ENCODE measurements around the gene OPN3. TPM values are rescaled to one million over a fixed set of nuclear protein-coding genes. Genes with fewer than 3 reads are reported as not detected.
"Not testable (repeated sequence)": the region's sequence is repeated elsewhere in the genome, so short reads cannot be mapped to it uniquely, and the experiment has no call there.

OPN3 gene
- total RNA-seq, 1 donor from 2014 or later, result 15.5 TPM

DNA sequence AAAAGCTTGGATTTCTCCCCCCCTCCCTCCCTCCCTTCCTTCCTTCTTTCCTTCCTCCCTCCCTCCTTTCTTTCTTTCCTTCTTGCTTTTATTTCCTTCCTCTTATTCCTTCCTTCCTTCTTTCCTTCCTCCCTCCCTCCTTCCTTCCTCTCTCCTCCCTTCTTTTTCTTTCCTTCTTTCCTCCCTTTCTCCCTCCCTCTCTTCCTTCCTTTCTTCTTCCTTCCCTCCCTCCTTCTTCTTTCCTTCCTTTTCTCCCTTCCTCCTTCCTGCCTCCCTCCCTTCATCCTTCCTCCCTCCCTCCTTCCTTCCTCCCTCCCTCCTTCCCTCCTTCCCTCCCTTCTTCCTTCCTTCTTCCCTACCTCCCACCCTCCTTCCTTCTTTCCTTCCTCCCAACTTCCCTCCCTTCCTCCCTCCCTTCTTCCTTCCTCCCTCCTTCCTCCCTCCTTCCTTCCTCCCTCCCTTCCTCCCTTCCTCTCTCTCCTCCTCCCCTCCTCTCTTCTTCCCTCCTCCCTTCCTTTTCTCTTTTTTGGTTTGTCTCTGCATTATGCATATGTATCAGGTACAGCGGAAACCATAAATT lies 34.7 kb upstream of the OPN3 start:
- Histone ChIP-seq H3K4me1 (no peaks in the 10 kb centered on the region), H3K27me3 (no peaks in the 10 kb centered on the region), H3K9me3 (no peaks in the 10 kb centered on the region), H3K4me3 (no peak overlapping the region), H3K36me3 (no peaks in the 10 kb centered on the region), H3K27ac (no peak overlapping the region)
- TF ChIP-seq POLR2AphosphoS5 (IDR thresholded peaks at IDR 0.05; ENCODE audit: insufficient read depth in 1 of 2, low read depth in 1 of 2) (no peak), POLR2A (IDR thresholded peaks at IDR 0.05) (no peak)
- no peak for DNase-seq (ENCODE audit: extremely low spot score in 2 of 2)
- intact Hi-C loops (cut with DNase I), result no loop called here

- TF ChIP-seq POLR2AphosphoS5 (IDR thresholded peaks at IDR 0.05; ENCODE audit: insufficient read depth in 1 of 2, low read depth in 1 of 2) (no peak), POLR2A (IDR thresholded peaks at IDR 0.05) (no peak)
- TF ChIP-seq, protein P1, sequence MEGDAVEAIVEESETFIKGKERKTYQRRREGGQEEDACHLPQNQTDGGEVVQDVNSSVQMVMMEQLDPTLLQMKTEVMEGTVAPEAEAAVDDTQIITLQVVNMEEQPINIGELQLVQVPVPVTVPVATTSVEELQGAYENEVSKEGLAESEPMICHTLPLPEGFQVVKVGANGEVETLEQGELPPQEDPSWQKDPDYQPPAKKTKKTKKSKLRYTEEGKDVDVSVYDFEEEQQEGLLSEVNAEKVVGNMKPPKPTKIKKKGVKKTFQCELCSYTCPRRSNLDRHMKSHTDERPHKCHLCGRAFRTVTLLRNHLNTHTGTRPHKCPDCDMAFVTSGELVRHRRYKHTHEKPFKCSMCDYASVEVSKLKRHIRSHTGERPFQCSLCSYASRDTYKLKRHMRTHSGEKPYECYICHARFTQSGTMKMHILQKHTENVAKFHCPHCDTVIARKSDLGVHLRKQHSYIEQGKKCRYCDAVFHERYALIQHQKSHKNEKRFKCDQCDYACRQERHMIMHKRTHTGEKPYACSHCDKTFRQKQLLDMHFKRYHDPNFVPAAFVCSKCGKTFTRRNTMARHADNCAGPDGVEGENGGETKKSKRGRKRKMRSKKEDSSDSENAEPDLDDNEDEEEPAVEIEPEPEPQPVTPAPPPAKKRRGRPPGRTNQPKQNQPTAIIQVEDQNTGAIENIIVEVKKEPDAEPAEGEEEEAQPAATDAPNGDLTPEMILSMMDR (IDR thresholded peaks at IDR 0.05), result no peak
- intact Hi-C loops (cut with DNase I), result no loop called here
- Histone ChIP-seq H3K4me3 (no peak overlapping the region), H3K27ac (no peak overlapping the region), H3K9me3 (no peaks in the 10 kb centered on the region), H3K36me3 (no peaks in the 10 kb centered on the region), H3K4me1 (no peaks in the 10 kb centered on the region), H3K27me3 (no peaks in the 10 kb centered on the region)
- no peak for DNase-seq (ENCODE audit: extremely low spot score in 2 of 2)
These were observed 32.1 kb upstream of the OPN3 start for GRCh38 chr1:241672301-241672700.

DNA sequence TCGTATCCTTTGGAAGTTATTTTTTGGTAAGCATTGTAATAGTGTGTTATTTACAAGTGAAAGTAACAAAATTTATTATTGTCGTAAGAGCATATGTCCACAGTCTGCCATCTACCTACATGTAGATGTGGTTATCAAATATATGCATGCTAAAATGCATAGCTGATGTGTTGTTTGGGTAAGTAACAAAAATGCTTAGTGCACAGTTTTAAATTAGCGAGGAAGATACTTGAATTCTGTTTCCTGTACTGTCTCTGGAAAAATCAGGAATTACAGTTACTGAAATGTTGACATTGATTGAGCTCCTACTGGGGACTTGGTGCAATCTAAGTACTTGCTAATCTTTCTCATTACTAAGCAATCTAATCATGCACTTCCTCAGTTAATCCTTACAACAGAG lies 26.2 kb upstream of the OPN3 start:
- Histone ChIP-seq H3K36me3 (no peaks in the 10 kb centered on the region), H3K27ac (no peak overlapping the region), H3K9me3 (no peaks in the 10 kb centered on the region), H3K4me3 (no peak overlapping the region), H3K4me1 (no peaks in the 10 kb centered on the region), H3K27me3 (no peaks in the 10 kb centered on the region)
- TF ChIP-seq POLR2A (IDR thresholded peaks at IDR 0.05) (no peak), POLR2AphosphoS5 (IDR thresholded peaks at IDR 0.05; ENCODE audit: insufficient read depth in 1 of 2, low read depth in 1 of 2) (no peak)
- TF ChIP-seq, protein P1 (IDR thresholded peaks at IDR 0.05), result no peak
- no peak for DNase-seq (ENCODE audit: extremely low spot score in 2 of 2)
- intact Hi-C loops (cut with DNase I), result no loop called here

GRCh38 chr1:241660424-241660972 lies 20.3 kb upstream of the OPN3 start:
- no peaks in the 10 kb centered on the region for H3K36me3 ChIP-seq
- intact Hi-C loops (cut with DNase I), result no loop called here
- no peak for TF ChIP-seq POLR2A (IDR thresholded peaks at IDR 0.05)
- TF ChIP-seq, protein P1 (IDR thresholded peaks at IDR 0.05), result no peak
- TF ChIP-seq POLR2AphosphoS5 (IDR thresholded peaks at IDR 0.05; ENCODE audit: insufficient read depth in 1 of 2, low read depth in 1 of 2), result no peak
- H3K4me1 ChIP-seq, result no peaks in the 10 kb centered on the region
- no peak overlapping the region for H3K4me3 ChIP-seq
- no peaks in the 10 kb centered on the region for H3K27me3 ChIP-seq
- no peak for DNase-seq (ENCODE audit: extremely low spot score in 2 of 2)
- H3K27ac ChIP-seq, result no peak overlapping the region
- H3K9me3 ChIP-seq, result no peaks in the 10 kb centered on the region

GRCh38 chr1:241659016-241659415 lies 18.8 kb upstream of the OPN3 start:
- H3K36me3 ChIP-seq; H3K9me3 ChIP-seq; intact Hi-C loops (cut with DNase I): not testable (repeated sequence)

DNA sequence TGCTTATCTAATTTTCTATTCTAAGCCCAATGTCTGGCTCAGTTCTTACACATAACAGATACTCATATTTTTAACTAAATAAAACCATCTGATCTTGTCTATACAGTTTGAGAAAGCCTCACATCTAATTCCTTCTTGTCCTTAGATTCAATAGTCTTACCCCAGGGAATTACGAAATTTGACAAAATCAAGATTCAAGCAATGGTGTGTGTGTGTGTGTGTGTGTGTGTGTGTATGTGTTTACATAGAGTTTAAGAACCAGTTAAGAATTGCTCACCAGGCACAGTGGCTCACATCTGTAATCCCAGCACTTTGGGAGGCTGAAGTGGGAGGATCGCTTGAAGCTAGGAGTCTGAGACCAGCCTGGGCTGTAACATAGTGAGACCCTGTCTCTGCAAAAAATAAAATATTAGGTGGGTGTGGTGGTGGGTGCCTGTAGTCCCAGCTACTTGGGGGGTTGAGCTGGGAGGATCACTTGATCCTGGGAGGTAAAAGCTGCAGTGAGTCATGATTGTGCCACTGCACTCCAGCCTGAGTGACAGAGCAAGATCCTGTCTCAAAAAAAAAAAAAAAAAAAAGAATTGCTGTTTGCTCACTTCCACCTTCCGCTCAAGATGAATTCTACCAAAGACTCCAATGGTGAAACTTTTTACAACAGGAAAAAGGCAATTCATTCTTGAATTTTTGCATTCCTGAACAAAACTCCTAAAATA lies 18.1 kb upstream of the OPN3 start:
- Histone ChIP-seq H3K36me3 (no peaks in the 10 kb centered on the region), H3K9me3 (no peaks in the 10 kb centered on the region), H3K27ac (no peak overlapping the region), H3K4me1 (no peaks in the 10 kb centered on the region), H3K4me3 (no peak overlapping the region), H3K27me3 (no peaks in the 10 kb centered on the region)
- TF ChIP-seq, protein P1 (IDR thresholded peaks at IDR 0.05), result no peak
- intact Hi-C loops (cut with DNase I), result no loop called here
- DNase-seq (ENCODE audit: extremely low spot score in 2 of 2), result no peak

More at GRCh38 chr1:241659016-241659415, 18.8 kb upstream of the OPN3 start:
- not testable (repeated sequence) for H3K27me3 ChIP-seq; DNase-seq (ENCODE audit: extremely low spot score in 2 of 2); H3K4me1 ChIP-seq; H3K27ac ChIP-seq; H3K4me3 ChIP-seq

Data from vagina (tissue), 2 donors.